Vagina (tissue), 2 donors: ENCODE measurements around the gene CRY1. TPM values are rescaled to one million over a fixed set of nuclear protein-coding genes. Genes with fewer than 3 reads are reported as not detected.
"Not testable (repeated sequence)": the region's sequence is repeated elsewhere in the genome, so short reads cannot be mapped to it uniquely, and the experiment has no call there.

Source experiments
- DNase-seq, 2 donors: peaks; one replicate each; pipeline ENCODE4 v3.0.0-alpha.2; 2017; ENCODE audit errors: extremely low spot score in 2 of 2
- H3K27ac ChIP-seq: fragments of 200-600 bp; sonication (generic); one replicate; pipeline ENCODE4 v1.5.1; 2019
- H3K27me3 ChIP-seq: fragments of 200-600 bp; sonication (generic); one replicate; pipeline ENCODE4 v1.5.1; 2019
- H3K36me3 ChIP-seq, 2 donors: fragments of 200-600 bp; sonication (generic); one replicate each; pipeline ENCODE4 v1.5.1; 2017 to 2019
- H3K4me1 ChIP-seq: fragments of 200-600 bp; sonication (generic); one replicate; pipeline ENCODE4 v1.5.1; 2019
- H3K4me3 ChIP-seq, 2 donors: fragments of 200-600 bp; sonication (generic); 1 replicate in 1 of 2; 2 replicates in 1 of 2; pipeline ENCODE4 v1.5.1; 2016 to 2019
- H3K9me3 ChIP-seq: fragments of 200-600 bp; sonication (generic); one replicate; pipeline ENCODE4 v1.5.1; 2019
- POLR2A ChIP-seq, 2 donors: fragments of 450-650 bp; IDR thresholded peaks; one replicate each; pipeline ENCODE4 v1.6.1; 2017; ENCODE audit warnings: antibody characterized with exemption in 2 of 2, mild to moderate bottlenecking in 2 of 2, moderate library complexity in 2 of 2
- POLR2AphosphoS5 ChIP-seq, 2 donors: sonication (generic); formaldehyde crosslinking; IDR thresholded peaks; one replicate each; pipeline ENCODE4 v1.9.0; 2017; ENCODE audit warnings: antibody characterized with exemption in 2 of 2, mild to moderate bottlenecking in 2 of 2, low read depth in 1 of 2; ENCODE audit not compliant: insufficient read depth in 1 of 2
- intact Hi-C: fragments of 100-400 bp; cut with DNase I; formaldehyde crosslinking; loops from one replicate; pipeline ENCODE4 v1.15.1; 2023
- total RNA-seq: library from RNA; depleted of rRNA; stranded (reverse); fragments of >200 nt; gene quantifications from one replicate; pipeline ENCODE4 v1.2.3, GENCODE V29; 2016
- TF ChIP-seq, protein P1 (sequence below), 3 experiments: fragments of 450-650 bp in 2 of 3; fragments of 200-600 bp in 1 of 3; sonication (generic) in 1 of 3; IDR thresholded peaks; one replicate each; pipeline ENCODE4 v1.5.1; 2017 to 2019; ENCODE audit warnings: antibody characterized with exemption in 3 of 3, mild to moderate bottlenecking in 2 of 3, moderate library complexity in 2 of 3

CRY1 gene
- total RNA-seq, 1 donor from 2014 or later = 18.7 TPM

DNA sequence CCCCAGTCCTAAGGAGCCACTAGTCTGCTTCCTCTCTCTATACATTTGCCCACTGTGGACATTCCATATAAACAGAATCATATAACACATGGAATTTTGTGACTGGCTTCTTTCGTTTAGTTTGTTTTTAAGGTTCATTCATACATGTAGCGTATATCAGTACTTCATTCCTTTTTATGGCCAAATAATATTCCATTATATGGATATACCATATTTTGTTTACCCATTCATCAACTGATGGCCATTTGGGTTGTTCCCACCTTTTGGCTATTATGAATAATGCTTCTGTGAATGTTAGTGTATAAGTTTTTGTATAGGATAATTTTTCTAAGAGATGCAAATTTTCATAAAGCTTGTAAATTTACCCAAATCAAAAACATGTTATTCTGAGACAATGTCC is 4.4 kb downstream of the CRY1 start:
- Histone ChIP-seq H3K36me3 (no peaks in the 10 kb centered on the region), H3K4me1 (peaks cover 20% of the 10 kb centered on the region), H3K4me3 (no peak overlapping the region), H3K9me3 (no peaks in the 10 kb centered on the region), H3K27me3 (no peaks in the 10 kb centered on the region), H3K27ac (no peak overlapping the region)
- TF ChIP-seq POLR2A (IDR thresholded peaks at IDR 0.05) = no peak
- no peak for TF ChIP-seq POLR2AphosphoS5 (IDR thresholded peaks at IDR 0.05; ENCODE audit: insufficient read depth in 1 of 2, low read depth in 1 of 2)
- TF ChIP-seq, protein P1, sequence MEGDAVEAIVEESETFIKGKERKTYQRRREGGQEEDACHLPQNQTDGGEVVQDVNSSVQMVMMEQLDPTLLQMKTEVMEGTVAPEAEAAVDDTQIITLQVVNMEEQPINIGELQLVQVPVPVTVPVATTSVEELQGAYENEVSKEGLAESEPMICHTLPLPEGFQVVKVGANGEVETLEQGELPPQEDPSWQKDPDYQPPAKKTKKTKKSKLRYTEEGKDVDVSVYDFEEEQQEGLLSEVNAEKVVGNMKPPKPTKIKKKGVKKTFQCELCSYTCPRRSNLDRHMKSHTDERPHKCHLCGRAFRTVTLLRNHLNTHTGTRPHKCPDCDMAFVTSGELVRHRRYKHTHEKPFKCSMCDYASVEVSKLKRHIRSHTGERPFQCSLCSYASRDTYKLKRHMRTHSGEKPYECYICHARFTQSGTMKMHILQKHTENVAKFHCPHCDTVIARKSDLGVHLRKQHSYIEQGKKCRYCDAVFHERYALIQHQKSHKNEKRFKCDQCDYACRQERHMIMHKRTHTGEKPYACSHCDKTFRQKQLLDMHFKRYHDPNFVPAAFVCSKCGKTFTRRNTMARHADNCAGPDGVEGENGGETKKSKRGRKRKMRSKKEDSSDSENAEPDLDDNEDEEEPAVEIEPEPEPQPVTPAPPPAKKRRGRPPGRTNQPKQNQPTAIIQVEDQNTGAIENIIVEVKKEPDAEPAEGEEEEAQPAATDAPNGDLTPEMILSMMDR (IDR thresholded peaks at IDR 0.05) = no peak
- no peak for DNase-seq
- intact Hi-C loops = no loop called here

DNA sequence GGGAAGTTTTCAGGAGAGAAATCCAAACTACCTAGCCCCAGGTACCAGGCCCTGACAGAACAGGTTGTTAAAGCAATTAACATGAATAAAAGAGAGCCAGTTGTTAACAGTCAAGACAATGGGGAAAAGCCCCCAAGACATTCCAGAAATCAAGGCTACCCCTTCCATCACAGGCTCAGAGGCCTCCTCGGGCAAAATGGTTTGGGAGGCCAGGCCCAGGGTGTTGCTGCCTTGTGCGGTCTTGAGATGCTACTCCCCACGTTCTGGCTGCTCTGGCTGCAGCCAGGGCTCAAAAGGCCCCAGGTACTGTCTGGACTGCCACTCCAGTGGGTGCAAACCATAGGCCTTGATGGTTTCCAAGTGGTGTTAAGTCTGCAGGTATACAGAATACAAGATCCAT is 7.0 kb downstream of the CRY1 start:
- Histone ChIP-seq H3K27ac (no peak overlapping the region), H3K9me3 (peaks cover 4% of the 10 kb centered on the region), H3K27me3 (no peaks in the 10 kb centered on the region), H3K36me3 (no peaks in the 10 kb centered on the region), H3K4me3 (no peak overlapping the region), H3K4me1 (peaks cover 7% of the 10 kb centered on the region)
- TF ChIP-seq, protein P1 (IDR thresholded peaks at IDR 0.05) = no peak
- TF ChIP-seq POLR2A (IDR thresholded peaks at IDR 0.05) (no peak), POLR2AphosphoS5 (IDR thresholded peaks at IDR 0.05; ENCODE audit: insufficient read depth in 1 of 2, low read depth in 1 of 2) (no peak)
- DNase-seq = no peak
- intact Hi-C loops = no loop called here

DNA sequence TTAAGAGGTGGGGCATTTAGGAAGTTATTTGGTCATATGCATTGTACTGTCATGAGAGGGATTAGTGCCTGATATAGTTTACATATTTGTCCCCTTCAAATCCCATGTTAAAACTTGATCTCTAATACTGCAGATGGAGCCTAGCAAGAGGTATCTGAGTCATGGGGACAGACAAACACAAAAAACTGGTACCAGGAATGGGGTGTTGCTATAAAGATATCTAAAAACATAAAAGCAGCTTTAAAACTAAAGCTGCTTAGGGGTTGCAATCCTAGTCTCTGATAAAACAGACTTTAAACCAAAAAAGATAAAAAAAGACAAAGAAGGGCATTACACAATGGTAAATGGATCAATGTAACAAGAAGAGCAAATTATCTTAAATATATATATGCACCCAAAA is 11.6 kb downstream of the CRY1 start:
- DNase-seq = no peak
- Histone ChIP-seq H3K4me3 (no peak overlapping the region), H3K36me3 (no peaks in the 10 kb centered on the region), H3K9me3 (peaks cover 4% of the 10 kb centered on the region), H3K4me1 (peaks cover 4% of the 10 kb centered on the region), H3K27ac (no peak overlapping the region), H3K27me3 (no peaks in the 10 kb centered on the region)
- intact Hi-C loops = no loop called here
- no peak for TF ChIP-seq POLR2A (IDR thresholded peaks at IDR 0.05)
- TF ChIP-seq, protein P1 (IDR thresholded peaks at IDR 0.05) = no peak
- no peak for TF ChIP-seq POLR2AphosphoS5 (IDR thresholded peaks at IDR 0.05; ENCODE audit: insufficient read depth in 1 of 2, low read depth in 1 of 2)

DNA sequence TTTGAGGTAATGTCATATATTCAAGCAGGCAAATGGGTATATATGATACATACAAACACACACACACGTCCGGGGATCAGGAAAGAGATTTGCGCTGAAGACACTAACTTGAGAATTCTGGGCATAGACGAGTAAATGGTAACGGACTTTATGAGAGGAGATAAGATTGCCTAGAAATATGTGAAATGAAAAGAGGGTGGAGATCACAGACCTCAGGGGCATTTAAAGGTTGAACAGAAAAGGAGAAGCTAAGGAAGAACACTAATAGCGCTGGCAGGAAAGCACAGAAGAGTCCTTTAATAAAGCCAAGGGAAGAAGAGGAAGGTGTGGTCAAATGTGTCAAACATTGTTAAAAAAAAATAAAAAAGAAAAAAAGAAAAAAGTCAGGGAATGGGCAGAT is 13.1 kb downstream of the CRY1 start:
- peaks cover 4% of the 10 kb centered on the region for H3K9me3 ChIP-seq
- DNase-seq = no peak
- no peaks in the 10 kb centered on the region for H3K36me3 ChIP-seq
- peaks cover 4% of the 10 kb centered on the region for H3K4me1 ChIP-seq
- no peaks in the 10 kb centered on the region for H3K27me3 ChIP-seq
- no peak overlapping the region for H3K4me3 ChIP-seq
- intact Hi-C loops = no loop called here
- TF ChIP-seq POLR2A (IDR thresholded peaks at IDR 0.05) (no peak), POLR2AphosphoS5 (IDR thresholded peaks at IDR 0.05; ENCODE audit: insufficient read depth in 1 of 2, low read depth in 1 of 2) (no peak)
- TF ChIP-seq, protein P1 (IDR thresholded peaks at IDR 0.05) = no peak
- no peak overlapping the region for H3K27ac ChIP-seq

DNA sequence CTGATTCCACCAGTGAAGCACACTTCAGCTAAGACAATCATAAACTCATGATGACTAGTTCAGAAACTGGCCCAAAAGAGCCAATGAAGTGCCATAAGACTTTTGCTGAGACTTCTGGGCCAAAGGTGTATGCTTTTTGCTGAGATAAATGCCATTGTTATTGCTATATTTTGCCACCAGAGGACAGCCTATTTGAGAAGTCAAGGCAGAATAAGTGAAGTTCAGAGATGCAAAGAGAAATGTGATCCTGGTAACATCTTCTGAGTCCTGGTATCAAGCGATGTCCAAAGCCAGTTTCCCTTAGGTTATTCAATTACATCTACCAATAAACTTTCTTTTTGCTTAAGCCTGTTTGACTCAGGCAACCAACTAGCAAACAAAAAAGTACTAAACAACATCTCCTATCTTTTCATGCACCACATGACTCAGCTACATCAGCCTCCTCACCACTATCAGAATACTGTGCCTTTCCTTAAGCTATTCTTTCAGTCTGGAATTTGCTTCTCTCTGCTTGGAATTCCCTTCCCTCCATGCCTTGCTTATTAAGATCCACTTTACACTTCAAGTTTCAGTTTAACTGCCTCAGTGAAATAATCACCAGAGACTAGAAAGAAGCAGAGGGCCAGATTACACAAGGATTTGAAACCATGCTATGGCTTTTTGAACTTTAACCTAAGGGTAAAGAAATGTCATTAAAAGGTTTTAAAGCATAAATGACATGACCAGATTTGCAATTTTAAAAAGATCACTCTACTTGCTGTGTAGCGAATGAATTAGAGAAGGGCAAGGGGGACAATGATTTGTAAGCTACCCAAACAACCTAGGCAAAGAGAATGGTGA is 14.0 kb downstream of the CRY1 start:
- no peak overlapping the region for H3K4me3 ChIP-seq
- no peak overlapping the region for H3K27ac ChIP-seq
- intact Hi-C loops = no loop called here
- no peaks in the 10 kb centered on the region for H3K27me3 ChIP-seq
- peaks cover 4% of the 10 kb centered on the region for H3K9me3 ChIP-seq
- peaks cover 4% of the 10 kb centered on the region for H3K4me1 ChIP-seq
- H3K36me3 ChIP-seq = no peaks in the 10 kb centered on the region
- DNase-seq = no peak
- TF ChIP-seq, protein P1 (IDR thresholded peaks at IDR 0.05) = peak in 1 of 3 experiments; percentile 12
- TF ChIP-seq POLR2AphosphoS5 (IDR thresholded peaks at IDR 0.05; ENCODE audit: insufficient read depth in 1 of 2, low read depth in 1 of 2) (no peak), POLR2A (IDR thresholded peaks at IDR 0.05) (no peak)

DNA sequence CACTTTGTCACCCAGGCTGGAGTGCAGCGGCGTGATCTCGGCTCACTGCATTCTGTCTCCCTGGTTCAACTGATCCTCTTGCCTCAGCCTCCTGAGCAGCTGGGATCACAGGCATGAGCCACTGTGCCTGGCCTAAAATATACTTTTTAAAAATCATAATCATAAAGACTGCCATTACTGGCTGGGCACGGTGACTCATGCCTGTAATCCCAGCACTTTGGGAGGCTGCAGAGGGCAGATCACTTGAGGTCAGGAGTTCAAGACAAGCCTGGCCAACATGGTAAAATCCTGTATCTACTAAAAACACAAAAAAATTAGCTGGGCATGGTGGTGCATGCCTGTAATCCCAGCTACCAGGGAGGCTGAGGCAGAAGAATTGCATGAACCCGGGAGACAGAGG is 20.1 kb downstream of the CRY1 start:
- intact Hi-C loops, H3K27me3 ChIP-seq, H3K9me3 ChIP-seq, H3K4me1 ChIP-seq, DNase-seq, H3K36me3 ChIP-seq, H3K4me3 ChIP-seq, H3K27ac ChIP-seq: not testable (repeated sequence)
